Measurements from ENCODE around the gene GSPT1. TPM values are rescaled to one million over a fixed set of nuclear protein-coding genes. Genes with fewer than 3 reads are reported as not detected.
"Not testable (repeated sequence)": the region's sequence is repeated elsewhere in the genome, so short reads cannot be mapped to it uniquely, and the experiment has no call there.

Gene GSPT1
- total RNA-seq, 2 experiments from 2014 or later: 54.3 to 146 TPM

DNA sequence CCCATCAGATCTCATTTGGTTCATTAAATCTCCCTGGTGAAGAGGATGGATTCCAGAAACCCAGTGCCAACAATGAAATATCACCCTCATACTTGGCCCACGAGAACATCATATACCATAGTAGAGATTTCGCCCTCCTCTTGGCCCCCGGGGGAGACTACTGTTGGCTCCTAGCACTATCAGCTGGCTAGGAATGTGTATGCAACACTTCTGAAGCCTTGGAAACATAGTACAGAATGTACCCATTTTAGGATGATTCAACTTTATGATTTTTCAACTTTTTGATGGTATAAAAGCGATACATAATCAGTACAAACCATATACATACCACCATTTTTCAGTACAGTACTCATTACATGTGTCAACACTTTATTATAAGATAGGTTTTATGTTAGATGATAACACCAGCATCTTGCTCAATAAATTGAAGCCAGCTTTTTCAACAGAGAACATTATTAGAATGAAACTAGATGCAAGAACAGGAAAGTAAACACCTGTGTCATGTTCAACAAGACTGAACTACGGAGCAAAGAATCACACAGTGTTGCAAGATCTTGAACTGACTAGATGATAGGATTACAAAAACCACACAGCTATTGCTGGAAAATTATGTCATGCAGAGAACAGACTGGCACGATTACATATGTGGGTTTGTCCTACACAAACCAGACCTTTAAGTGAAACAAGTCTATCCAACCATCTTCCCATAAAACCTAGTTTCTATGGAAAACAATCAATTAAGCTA, 81.6 kb downstream of the GSPT1 start:
- no peak overlapping the region for H3K4me2 ChIP-seq (ENCODE audit: low read length)
- no peak overlapping the region for H3K4me3 ChIP-seq (ENCODE audit: low read depth, low read length, poor library complexity, severe bottlenecking)
- H3K79me2 ChIP-seq (ENCODE audit: insufficient read depth, low read depth, low read length): no peaks in the 10 kb centered on the region
- no peaks in the 10 kb centered on the region for H3K4me1 ChIP-seq (ENCODE audit: insufficient read depth, low read length, poor library complexity, severe bottlenecking)
- no peak overlapping the region for H2AFZ ChIP-seq (ENCODE audit: low read length)
- H3K36me3 ChIP-seq (ENCODE audit: insufficient read depth, low read length): peaks cover 45% of the 10 kb centered on the region
- H3K9me2 ChIP-seq (ENCODE audit: insufficient read depth, low read length): no peaks in the 10 kb centered on the region
- H3K27ac ChIP-seq (ENCODE audit: low read depth, low read length, poor library complexity, severe bottlenecking): no peak overlapping the region
- intact Hi-C loops (cut with micrococcal nuclease; ENCODE audit: unreplicated experiment): no loop called here
- TF ChIP-seq CTCF (conservative IDR thresholded peaks at IDR 0.05; ENCODE audit: low read length) (no peak), EZH2phosphoT487 (IDR thresholded peaks at IDR 0.05; ENCODE audit: borderline replicate concordance, low read depth, low read length) (no peak)
- no TSS peak for BruUV-seq (replicated peaks)
- CTCF ChIA-PET (ENCODE audit: unreplicated experiment): no interaction called here
- DNase-seq (ENCODE audit: low spot score): no peak
- no peaks in the 10 kb centered on the region for H4K20me1 ChIP-seq (ENCODE audit: insufficient read depth, low read length)
- POLR2A ChIA-PET: interaction anchor here (1.0 kb wide), 1 partner anchor 32 kb away, joined by 4 read pairs; no protein-coding TSS in a partner anchor
- H3K9me3 ChIP-seq (ENCODE audit: low read length): no peaks in the 10 kb centered on the region

DNA sequence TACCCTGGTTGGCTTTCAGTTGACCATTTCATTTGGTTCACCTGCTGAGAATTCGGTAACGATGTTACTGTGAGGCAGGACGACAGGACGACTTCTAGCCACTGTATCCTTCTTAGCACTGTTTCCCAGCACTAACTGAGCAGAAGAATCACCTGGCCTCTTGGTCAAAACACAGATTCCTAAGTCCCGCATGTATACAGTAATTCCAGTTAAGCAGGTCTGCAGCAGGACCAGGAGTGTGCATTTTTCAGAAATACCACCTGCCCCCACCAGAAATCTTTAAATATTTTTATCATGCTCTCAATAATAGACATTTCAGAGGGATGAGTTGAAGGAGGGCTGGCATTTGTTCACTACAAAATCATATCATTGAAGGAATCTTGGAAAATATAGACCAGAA, 87.1 kb downstream of the GSPT1 start:
- Histone ChIP-seq H3K9me2 (ENCODE audit: insufficient read depth, low read length) (no peaks in the 10 kb centered on the region), H4K20me1 (ENCODE audit: insufficient read depth, low read length) (no peaks in the 10 kb centered on the region), H3K27ac (ENCODE audit: low read depth, low read length, poor library complexity, severe bottlenecking) (no peak overlapping the region), H3K79me2 (ENCODE audit: insufficient read depth, low read depth, low read length) (no peaks in the 10 kb centered on the region), H3K36me3 (ENCODE audit: insufficient read depth, low read length) (no peaks in the 10 kb centered on the region), H3K9me3 (ENCODE audit: low read length) (no peaks in the 10 kb centered on the region), H2AFZ (ENCODE audit: low read length) (no peak overlapping the region), H3K4me2 (ENCODE audit: low read length) (no peak overlapping the region), H3K4me3 (ENCODE audit: low read depth, low read length, poor library complexity, severe bottlenecking) (no peak overlapping the region), H3K4me1 (ENCODE audit: insufficient read depth, low read length, poor library complexity, severe bottlenecking) (no peaks in the 10 kb centered on the region)
- DNase-seq (ENCODE audit: low spot score): no peak
- CTCF ChIA-PET (ENCODE audit: unreplicated experiment): no interaction called here
- BruUV-seq (replicated peaks): no TSS peak
- POLR2A ChIA-PET: interaction anchor here (0.6 to 0.7 kb wide), 3 partner anchors 30 to 362 kb away, joined by 3 to 4 read pairs (median 3); no protein-coding TSS in a partner anchor
- TF ChIP-seq CTCF (conservative IDR thresholded peaks at IDR 0.05; ENCODE audit: low read length) (no peak), EZH2phosphoT487 (IDR thresholded peaks at IDR 0.05; ENCODE audit: borderline replicate concordance, low read depth, low read length) (no peak)
- intact Hi-C loops (cut with micrococcal nuclease; ENCODE audit: unreplicated experiment): no loop called here

GRCh38 chr16:11825520-11826165, 90.1 kb downstream of the GSPT1 start:
- CTCF ChIA-PET (ENCODE audit: unreplicated experiment): not testable (repeated sequence)

More at GRCh38 chr16:11825520-11826165, 90.1 kb downstream of the GSPT1 start:
- POLR2A ChIA-PET: interaction anchor here (0.7 kb wide), 1 partner anchor 434 kb away, joined by 3 read pairs; no protein-coding TSS in a partner anchor
- H3K9me2 ChIP-seq (ENCODE audit: insufficient read depth, low read length); H3K4me3 ChIP-seq (ENCODE audit: low read depth, low read length, poor library complexity, severe bottlenecking); H3K27ac ChIP-seq (ENCODE audit: low read depth, low read length, poor library complexity, severe bottlenecking); H3K9me3 ChIP-seq (ENCODE audit: low read length); intact Hi-C loops (cut with micrococcal nuclease; ENCODE audit: unreplicated experiment); H3K4me2 ChIP-seq (ENCODE audit: low read length); H2AFZ ChIP-seq (ENCODE audit: low read length); H4K20me1 ChIP-seq (ENCODE audit: insufficient read depth, low read length); DNase-seq (ENCODE audit: low spot score); BruUV-seq (replicated peaks); H3K4me1 ChIP-seq (ENCODE audit: insufficient read depth, low read length, poor library complexity, severe bottlenecking); H3K79me2 ChIP-seq (ENCODE audit: insufficient read depth, low read depth, low read length); H3K36me3 ChIP-seq (ENCODE audit: insufficient read depth, low read length): not testable (repeated sequence)
